Measurements from ENCODE around the gene CAMTA1. TPM values are rescaled to one million over a fixed set of nuclear protein-coding genes. Genes with fewer than 3 reads are reported as not detected.
"Not testable (repeated sequence)": the region's sequence is repeated elsewhere in the genome, so short reads cannot be mapped to it uniquely, and the experiment has no call there.

CAMTA1 gene
- total RNA-seq, 2 experiments from 2014 or later: 43.9 to 73.3 TPM

DNA sequence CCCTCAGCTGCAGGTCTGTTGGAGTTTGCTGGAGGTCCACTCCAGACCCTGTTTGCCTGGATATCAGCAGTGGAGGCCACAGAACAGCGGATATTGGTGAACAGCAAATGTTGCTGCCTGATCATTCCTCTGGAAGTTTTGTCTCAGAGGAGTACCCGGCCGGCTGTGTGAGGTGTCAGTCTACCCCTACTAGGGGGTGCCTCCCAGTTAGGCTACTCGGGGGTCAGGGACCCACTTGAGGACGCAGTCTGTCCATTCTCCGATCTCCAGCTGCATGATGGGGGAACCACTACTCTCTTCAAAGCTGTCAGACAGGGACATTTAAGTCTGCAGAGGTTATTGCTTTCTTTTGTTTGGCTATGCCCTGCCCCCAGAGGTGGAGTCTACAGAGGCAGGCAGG lies 819.7 kb downstream of the CAMTA1 start:
- H3K79me2 ChIP-seq (ENCODE audit: insufficient read depth, low read depth, low read length); H3K36me3 ChIP-seq (ENCODE audit: insufficient read depth, low read length); H3K9me3 ChIP-seq (ENCODE audit: low read length); DNase-seq (ENCODE audit: low spot score); intact Hi-C loops (cut with micrococcal nuclease; ENCODE audit: unreplicated experiment); H3K27ac ChIP-seq (ENCODE audit: low read depth, low read length, poor library complexity, severe bottlenecking); BruUV-seq (replicated peaks); H3K4me1 ChIP-seq (ENCODE audit: insufficient read depth, low read length, poor library complexity, severe bottlenecking); CTCF ChIA-PET (ENCODE audit: unreplicated experiment); H3K9me2 ChIP-seq (ENCODE audit: insufficient read depth, low read length); H2AFZ ChIP-seq (ENCODE audit: low read length); POLR2A ChIA-PET; H4K20me1 ChIP-seq (ENCODE audit: insufficient read depth, low read length); H3K4me2 ChIP-seq (ENCODE audit: low read length); H3K4me3 ChIP-seq (ENCODE audit: low read depth, low read length, poor library complexity, severe bottlenecking): not testable (repeated sequence)

DNA sequence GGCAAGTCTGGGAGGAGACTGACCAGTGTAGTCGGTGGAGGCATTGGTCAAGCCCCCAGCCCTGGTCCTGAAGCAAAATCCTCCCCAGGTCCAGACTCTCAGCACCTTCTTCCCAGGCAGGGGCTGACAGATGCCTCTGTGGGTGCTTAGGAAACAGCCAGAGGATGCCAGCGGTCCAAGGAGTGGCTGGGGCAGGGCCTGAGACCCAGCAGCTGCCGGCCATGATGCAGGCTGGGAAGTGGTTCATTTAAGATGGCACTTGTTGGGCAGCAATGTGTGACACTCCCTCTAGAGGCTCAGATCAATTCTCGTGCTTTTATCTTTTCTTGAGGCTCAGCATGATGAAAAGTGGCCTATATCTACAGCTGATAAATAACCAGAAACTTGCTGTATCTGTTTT lies 820.8 kb downstream of the CAMTA1 start:
- no peak for DNase-seq (ENCODE audit: low spot score)
- Histone ChIP-seq H3K4me3 (ENCODE audit: low read depth, low read length, poor library complexity, severe bottlenecking) (no peak overlapping the region), H3K36me3 (ENCODE audit: insufficient read depth, low read length) (no peaks in the 10 kb centered on the region), H3K9me2 (ENCODE audit: insufficient read depth, low read length) (no peaks in the 10 kb centered on the region), H3K79me2 (ENCODE audit: insufficient read depth, low read depth, low read length) (no peaks in the 10 kb centered on the region), H4K20me1 (ENCODE audit: insufficient read depth, low read length) (no peaks in the 10 kb centered on the region), H2AFZ (ENCODE audit: low read length) (no peak overlapping the region), H3K4me2 (ENCODE audit: low read length) (no peak overlapping the region), H3K4me1 (ENCODE audit: insufficient read depth, low read length, poor library complexity, severe bottlenecking) (no peaks in the 10 kb centered on the region), H3K9me3 (ENCODE audit: low read length) (no peaks in the 10 kb centered on the region), H3K27ac (ENCODE audit: low read depth, low read length, poor library complexity, severe bottlenecking) (no peak overlapping the region)
- BruUV-seq (replicated peaks): no TSS peak
- no peak for TF ChIP-seq EZH2phosphoT487 (IDR thresholded peaks at IDR 0.05; ENCODE audit: borderline replicate concordance, low read depth, low read length)
- TF ChIP-seq, protein P1, sequence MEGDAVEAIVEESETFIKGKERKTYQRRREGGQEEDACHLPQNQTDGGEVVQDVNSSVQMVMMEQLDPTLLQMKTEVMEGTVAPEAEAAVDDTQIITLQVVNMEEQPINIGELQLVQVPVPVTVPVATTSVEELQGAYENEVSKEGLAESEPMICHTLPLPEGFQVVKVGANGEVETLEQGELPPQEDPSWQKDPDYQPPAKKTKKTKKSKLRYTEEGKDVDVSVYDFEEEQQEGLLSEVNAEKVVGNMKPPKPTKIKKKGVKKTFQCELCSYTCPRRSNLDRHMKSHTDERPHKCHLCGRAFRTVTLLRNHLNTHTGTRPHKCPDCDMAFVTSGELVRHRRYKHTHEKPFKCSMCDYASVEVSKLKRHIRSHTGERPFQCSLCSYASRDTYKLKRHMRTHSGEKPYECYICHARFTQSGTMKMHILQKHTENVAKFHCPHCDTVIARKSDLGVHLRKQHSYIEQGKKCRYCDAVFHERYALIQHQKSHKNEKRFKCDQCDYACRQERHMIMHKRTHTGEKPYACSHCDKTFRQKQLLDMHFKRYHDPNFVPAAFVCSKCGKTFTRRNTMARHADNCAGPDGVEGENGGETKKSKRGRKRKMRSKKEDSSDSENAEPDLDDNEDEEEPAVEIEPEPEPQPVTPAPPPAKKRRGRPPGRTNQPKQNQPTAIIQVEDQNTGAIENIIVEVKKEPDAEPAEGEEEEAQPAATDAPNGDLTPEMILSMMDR (conservative IDR thresholded peaks at IDR 0.05; ENCODE audit: low read length): no peak
- CTCF ChIA-PET (ENCODE audit: unreplicated experiment): no interaction called here
- intact Hi-C loops (cut with micrococcal nuclease; ENCODE audit: unreplicated experiment): no loop called here
- POLR2A ChIA-PET: no interaction called here

DNA sequence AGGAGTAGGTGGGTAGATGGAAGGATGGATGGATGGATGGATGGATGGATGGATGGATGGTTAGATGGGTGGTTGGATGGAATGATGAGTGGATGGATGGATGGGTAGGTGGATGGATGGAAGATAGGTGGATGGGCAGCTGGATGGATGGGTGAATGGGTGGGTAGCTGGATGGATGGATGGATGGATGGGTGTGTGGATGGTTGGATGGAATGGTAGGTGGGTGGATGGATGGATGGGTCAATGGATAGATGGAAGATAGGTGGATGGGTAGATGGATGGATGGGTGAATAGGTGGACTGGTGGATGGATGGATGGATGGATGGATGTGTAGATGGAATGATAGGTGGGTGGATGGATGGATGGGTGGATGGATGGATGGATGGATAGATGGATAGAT lies 821.8 kb downstream of the CAMTA1 start:
- H3K9me3 ChIP-seq (ENCODE audit: low read length): no peaks in the 10 kb centered on the region
- intact Hi-C loops (cut with micrococcal nuclease; ENCODE audit: unreplicated experiment): no loop called here
- no peaks in the 10 kb centered on the region for H3K79me2 ChIP-seq (ENCODE audit: insufficient read depth, low read depth, low read length)
- no peak overlapping the region for H2AFZ ChIP-seq (ENCODE audit: low read length)
- H4K20me1 ChIP-seq (ENCODE audit: insufficient read depth, low read length): no peaks in the 10 kb centered on the region
- ChIA-PET POLR2A (no interaction called here), CTCF (ENCODE audit: unreplicated experiment) (no interaction called here)
- TF ChIP-seq, protein P1 (conservative IDR thresholded peaks at IDR 0.05; ENCODE audit: low read length): no peak
- no peak for TF ChIP-seq EZH2phosphoT487 (IDR thresholded peaks at IDR 0.05; ENCODE audit: borderline replicate concordance, low read depth, low read length)
- no peak for DNase-seq (ENCODE audit: low spot score)
- H3K27ac ChIP-seq (ENCODE audit: low read depth, low read length, poor library complexity, severe bottlenecking): no peak overlapping the region
- no TSS peak for BruUV-seq (replicated peaks)
- H3K4me2 ChIP-seq (ENCODE audit: low read length): no peak overlapping the region
- H3K9me2 ChIP-seq (ENCODE audit: insufficient read depth, low read length): no peaks in the 10 kb centered on the region
- no peaks in the 10 kb centered on the region for H3K4me1 ChIP-seq (ENCODE audit: insufficient read depth, low read length, poor library complexity, severe bottlenecking)
- no peak overlapping the region for H3K4me3 ChIP-seq (ENCODE audit: low read depth, low read length, poor library complexity, severe bottlenecking)
- H3K36me3 ChIP-seq (ENCODE audit: insufficient read depth, low read length): no peaks in the 10 kb centered on the region
